Endothelial cell of umbilical vein (primary cell): ENCODE results near the gene BTBD2. TPM values are rescaled to one million over a fixed set of nuclear protein-coding genes. Genes with fewer than 3 reads are reported as not detected.

ENCODE experiments used
- BruUV-seq: library from RNA; stranded (reverse); fragments of 400-500 nt; replicated peaks from 2 replicates; lab custom pipeline; 2021; lab: Mats Ljungman, UMichigan
- CTCF ChIA-PET: fragments of 300-600, 350-600 bp; sonication (Branson Sonifier 250); formaldehyde crosslinking; loops from one replicate; lab custom pipeline; 2021; ENCODE audit warnings: antibody characterized with exemption, inconsistent platforms; lab: Charles Lee
- POLR2A ChIA-PET: fragments of 300-600, 350-600 bp; sonication (Branson Sonifier 250); formaldehyde crosslinking; loops from one replicate; lab custom pipeline; 2021; ENCODE audit warnings: antibody characterized with exemption, inconsistent platforms; lab: Charles Lee
- DNase-seq: peaks from one replicate; pipeline ENCODE4 v3.0.0-alpha.2; 2011; ENCODE audit warnings: low read depth, low spot score
- FAIRE-seq: peaks from 2 replicates; lab custom pipeline; 2011; peaks lifted over from hg19 to GRCh38; lab: Jason Lieb, UNC
- H2AFZ ChIP-seq: 2 replicates; pipeline ENCODE4 v1.6.0; 2012; ENCODE audit warnings: low read depth, low read length, control low read depth, inconsistent platforms
- H3K27ac ChIP-seq: 2 replicates; pipeline ENCODE4 v1.5.1; 2011; ENCODE audit warnings: low read depth, mild to moderate bottlenecking, control low read depth, low read length, moderate library complexity; ENCODE audit not compliant: insufficient read depth
- H3K27me3 ChIP-seq, 2 experiments: 2 replicates each; pipeline versions ENCODE4 v1.6.0 to v1.6.1; 2011; ENCODE audit warnings: low read length in 2 of 2, mixed read lengths in 1 of 2; ENCODE audit not compliant: control insufficient read depth in 2 of 2, insufficient read depth in 2 of 2
- H3K36me3 ChIP-seq, 2 experiments: 2 replicates in 1 of 2; 3 replicates in 1 of 2; pipeline ENCODE4 v1.5.1; 2011; ENCODE audit warnings: low read length in 2 of 2, mild to moderate bottlenecking in 1 of 2, moderate library complexity in 1 of 2; ENCODE audit not compliant: control insufficient read depth in 2 of 2, insufficient read depth in 2 of 2; ENCODE audit errors: extremely low read depth in 1 of 2
- H3K4me1 ChIP-seq: 3 replicates; pipeline ENCODE4 v1.5.1; 2011; ENCODE audit warnings: mild to moderate bottlenecking, low read length; ENCODE audit not compliant: control insufficient read depth, insufficient read depth; ENCODE audit errors: extremely low read depth
- H3K4me2 ChIP-seq: 2 replicates; pipeline ENCODE4 v1.6.1; 2011; ENCODE audit warnings: low read length, control low read depth, mixed read lengths; ENCODE audit not compliant: insufficient read depth
- H3K4me3 ChIP-seq, 3 experiments: fragments of 200-600 bp in 1 of 3; sonication (generic), shearing (Covaris generic) in 1 of 3; replicated peaks in 1 of 3; 2 replicates each; pipeline ENCODE4 v1.5.1; 2011 to 2016; ENCODE audit warnings: control low read depth in 3 of 3, low read length in 3 of 3, mild to moderate bottlenecking in 2 of 3, inconsistent platforms in 1 of 3, low read depth in 1 of 3, moderate library complexity in 1 of 3; ENCODE audit not compliant: insufficient read depth in 1 of 3
- H3K79me2 ChIP-seq: 2 replicates; pipeline ENCODE4 v1.6.0; 2012; ENCODE audit warnings: low read length, inconsistent platforms; ENCODE audit not compliant: control insufficient read depth, insufficient read depth
- H3K9ac ChIP-seq: replicated peaks from 2 replicates; pipeline ENCODE3; 2011; ENCODE audit warnings: low read length, control low read depth; ENCODE audit not compliant: insufficient read depth; ENCODE audit errors: extremely low read depth
- H3K9me1 ChIP-seq: replicated peaks from 3 replicates; pipeline ENCODE4 v1.6.0; 2011; ENCODE audit warnings: mild to moderate bottlenecking, low read length; ENCODE audit not compliant: control insufficient read depth, insufficient read depth; ENCODE audit errors: extremely low read depth
- H3K9me3 ChIP-seq: replicated peaks from 2 replicates; pipeline ENCODE4 v1.5.1; 2012; ENCODE audit warnings: low read length, inconsistent platforms; ENCODE audit not compliant: control insufficient read depth, insufficient read depth
- H4K20me1 ChIP-seq: replicated peaks from 2 replicates; pipeline ENCODE3; 2011; ENCODE audit warnings: mild to moderate bottlenecking, low read length; ENCODE audit not compliant: control insufficient read depth, insufficient read depth; ENCODE audit errors: extremely low read depth
- CTCF ChIP-seq, 2 donors: IDR thresholded peaks; 1 replicate in 1 of 2; 2 replicates in 1 of 2; pipeline ENCODE4 v1.5.1; 2011; ENCODE audit warnings: low read length in 2 of 2, mild to moderate bottlenecking in 2 of 2, moderate library complexity in 2 of 2, control low read depth in 1 of 2, inconsistent platforms in 1 of 2, low read depth in 1 of 2; ENCODE audit not compliant: insufficient read depth in 1 of 2; ENCODE audit errors: extremely low read depth in 1 of 2
- EZH2 ChIP-seq: IDR thresholded peaks from 2 replicates; pipeline ENCODE4 v1.6.1; 2012; ENCODE audit warnings: borderline replicate concordance, low read depth, mild to moderate bottlenecking, moderate library complexity, low read length, inconsistent platforms; ENCODE audit not compliant: severe bottlenecking
- FOS ChIP-seq: IDR thresholded peaks from 2 replicates; pipeline ENCODE4 v1.6.1; 2011; ENCODE audit warnings: mild to moderate bottlenecking, low read length, moderate library complexity, borderline replicate concordance; ENCODE audit not compliant: insufficient read depth
- GATA2 ChIP-seq: IDR thresholded peaks from 2 replicates; pipeline ENCODE4 v1.7.0; 2011; ENCODE audit warnings: low read depth, mild to moderate bottlenecking, moderate library complexity, mixed read lengths, low read length; ENCODE audit not compliant: insufficient read length, insufficient read depth
- JUN ChIP-seq: IDR thresholded peaks from 2 replicates; pipeline ENCODE4 v1.6.1; 2011; ENCODE audit warnings: borderline replicate concordance, low read depth; ENCODE audit not compliant: insufficient read length, insufficient read depth
- MYC ChIP-seq: IDR thresholded peaks from one replicate; pipeline ENCODE4 v1.6.1; 2011; ENCODE audit warnings: mild to moderate bottlenecking, low read depth, low read length
- POLR2A ChIP-seq: IDR thresholded peaks from 2 replicates; pipeline ENCODE4 v1.6.1; 2012; ENCODE audit warnings: low read depth, mild to moderate bottlenecking, control low read depth, low read length
- POLR2AphosphoS5 ChIP-seq: IDR thresholded peaks from 2 replicates; pipeline ENCODE4 v1.6.1; 2012; ENCODE audit warnings: low read depth, mild to moderate bottlenecking, control low read depth, low read length, moderate library complexity; ENCODE audit not compliant: insufficient read depth
- dilution Hi-C: fragments of 300-500 bp; cut with MboI; formaldehyde crosslinking; loops from one replicate; pipeline ENCODE4 v1.15.0; 2019; ENCODE audit warnings: low sequenced_read_pairs; ENCODE audit not compliant: extremely low pct_ligation_motif_present
- intact Hi-C: fragments of 100-400 bp; cut with micrococcal nuclease; formaldehyde crosslinking; loops from one replicate; pipeline ENCODE4 v1.10.0; 2022
- polyA plus RNA-seq, 4 experiments: library from polyadenylated mRNA; depleted of rRNA in 3 of 4; stranded (reverse) in 3 of 4; unstranded in 1 of 4; fragments of >200 nt; gene quantifications; 2 replicates each; pipeline versions ENCODE4 v1.2.1 to v1.2.3, GENCODE V29; 2011 to 2012; ENCODE audit warnings: missing spikeins in 1 of 4
- total RNA-seq: library from RNA; stranded (reverse); gene quantifications from 2 replicates; pipeline ENCODE4 v1.2.3, GENCODE V29; 2021
- TF ChIP-seq, protein P1 (sequence below): IDR thresholded peaks from 2 replicates; pipeline ENCODE4 v1.6.1; 2011; ENCODE audit not compliant: insufficient read depth, insufficient read length

Gene BTBD2
- total and polyA plus RNA-seq, 2 donors (not counting 3 experiments of a cell fraction or from before 2014, with no cell fraction given), result 59.2 to 78.2 TPM

DNA sequence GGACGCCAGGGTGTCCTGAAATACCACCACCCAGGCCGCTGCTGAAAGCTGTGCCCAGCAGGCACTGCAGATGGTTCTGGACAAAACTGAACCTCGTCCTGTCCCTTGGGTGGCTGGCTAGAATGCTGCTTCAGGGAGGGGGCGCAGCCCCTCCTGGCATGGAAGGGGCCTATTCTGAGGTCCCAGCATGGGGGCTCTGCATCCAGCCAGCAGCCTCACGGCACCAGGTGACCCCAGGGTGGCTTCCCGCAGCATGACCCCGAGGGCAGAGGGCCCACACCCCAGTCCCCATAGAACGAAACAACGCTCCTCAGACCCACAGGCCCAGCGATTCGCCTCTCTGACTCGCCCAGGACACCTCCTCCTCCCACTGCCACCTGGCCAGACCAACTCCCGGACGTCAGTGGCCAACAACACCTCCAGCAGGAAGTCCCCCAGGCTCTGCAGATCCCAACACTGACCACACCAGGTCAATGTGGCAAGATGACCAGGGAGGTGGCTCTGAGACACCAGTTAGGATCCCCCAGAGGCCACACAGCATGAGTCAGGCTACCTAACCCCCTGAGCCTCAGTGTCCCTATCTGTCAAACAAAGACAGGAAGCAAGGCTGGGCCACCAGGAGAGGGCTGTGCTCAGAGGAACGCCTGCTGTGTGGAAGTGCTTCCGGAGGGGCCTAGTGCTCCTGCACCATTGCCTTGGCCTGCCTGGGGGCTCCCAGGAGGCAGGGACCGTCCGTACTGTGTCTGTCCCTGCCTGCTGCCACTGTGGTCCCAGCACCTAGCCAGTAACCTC lies 29.4 kb upstream of the BTBD2 start:
- Histone ChIP-seq H3K27me3 (no peaks in the 10 kb centered on the region), H3K4me3 (no peak overlapping the region), H2AFZ (no peak overlapping the region), H3K36me3 (peaks cover 4 to 45% of the 10 kb centered on the region in 2 experiments), H3K9me1 (no peaks in the 10 kb centered on the region), H3K79me2 (peaks cover 42% of the 10 kb centered on the region), H4K20me1 (no peaks in the 10 kb centered on the region), H3K4me1 (peaks cover 35% of the 10 kb centered on the region), H3K9ac (no peak overlapping the region), H3K9me3 (no peaks in the 10 kb centered on the region), H3K27ac (no peak overlapping the region), H3K4me2 (no peak overlapping the region)
- DNase-seq, result no peak
- no peak for TF ChIP-seq FOS
- no peak for TF ChIP-seq JUN
- TF ChIP-seq, protein P1, sequence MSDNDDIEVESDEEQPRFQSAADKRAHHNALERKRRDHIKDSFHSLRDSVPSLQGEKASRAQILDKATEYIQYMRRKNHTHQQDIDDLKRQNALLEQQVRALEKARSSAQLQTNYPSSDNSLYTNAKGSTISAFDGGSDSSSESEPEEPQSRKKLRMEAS, result no peak
- TF ChIP-seq GATA2, result no peak
- TF ChIP-seq MYC, result no peak
- no peak for TF ChIP-seq POLR2AphosphoS5
- no peak for TF ChIP-seq POLR2A
- no peak for TF ChIP-seq CTCF (IDR thresholded peaks at IDR 0.05; ENCODE audit: extremely low read depth in 1 of 2, insufficient read depth in 1 of 2, low read depth in 1 of 2, low read length in 2 of 2)
- no peak for TF ChIP-seq EZH2
- no TSS peak for BruUV-seq
- intact Hi-C loops, result no loop called here
- CTCF ChIA-PET, result no interaction called here
- dilution Hi-C loops, result no loop called here
- no peak for FAIRE-seq
- POLR2A ChIA-PET, result no interaction called here
